ENCODE results near the gene XIAP.
"Not testable (repeated sequence)": the region's sequence is repeated elsewhere in the genome, so short reads cannot be mapped to it uniquely, and the experiment has no call there.

Gene XIAP

DNA sequence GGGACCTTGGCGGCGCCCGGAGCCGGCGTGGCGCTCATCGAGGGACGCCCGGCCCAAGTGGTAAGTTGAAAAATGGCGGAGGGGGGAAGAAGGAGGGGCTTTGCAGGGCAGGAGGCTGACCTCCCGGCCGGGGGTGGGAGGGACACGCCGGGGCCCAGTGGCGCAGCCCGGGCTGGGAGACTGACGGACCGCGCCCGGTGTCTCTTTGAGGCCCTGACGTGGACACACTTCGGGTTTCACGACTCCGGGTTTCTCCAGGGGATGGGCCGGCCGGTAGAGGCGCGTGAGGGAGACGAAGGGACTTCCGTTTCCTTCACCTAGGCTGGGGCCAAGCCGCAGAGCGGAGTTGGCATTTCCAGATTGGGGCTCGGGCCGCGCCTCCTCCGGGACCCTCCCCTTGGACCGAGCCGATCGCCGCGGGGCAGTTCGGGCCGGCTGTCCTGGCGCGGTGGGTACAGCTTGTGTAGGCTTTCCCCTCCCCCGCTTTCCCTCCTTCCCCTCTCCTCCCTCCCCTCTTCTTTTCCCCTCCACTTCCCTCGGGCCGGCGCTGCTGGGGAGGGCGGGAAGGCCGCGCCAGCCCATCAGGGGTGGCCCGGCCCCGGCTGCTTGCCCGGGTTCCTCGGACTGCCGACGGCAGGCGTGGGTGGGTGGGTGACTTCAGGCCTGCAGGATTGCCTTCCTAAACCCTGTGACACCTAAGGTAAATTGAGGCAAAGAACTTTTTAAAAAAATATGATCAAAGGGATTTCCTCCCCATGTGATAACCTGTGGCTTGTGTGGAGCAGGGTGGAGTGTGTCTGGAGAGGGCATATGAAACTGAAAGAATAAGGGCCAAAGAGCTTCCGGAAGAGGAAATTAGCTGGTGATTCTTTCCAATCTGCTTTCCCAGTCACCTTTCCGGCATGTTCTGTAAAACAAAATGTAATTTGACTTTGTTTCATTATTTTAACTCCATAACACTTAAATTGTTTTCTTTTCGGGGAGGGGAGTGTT lies at the start of gene XIAP:
TSS of gene XIAP (plus strand) at position 208 of the 993 bp plus-strand sequence. CDS start 25,610 bp downstream, outside the sequence.
- peak within 1 kb of the TSS; percentile 92 for H3K4me3 ChIP-seq (ENCODE audit: low read length)
- no peak for TF ChIP-seq ZNF274 (IDR thresholded peaks at IDR 0.05; ENCODE audit: low read depth, low read length)

GRCh38 chrX:123814343-123814742 lies 45.5 kb upstream of the XIAP start:
- no peak overlapping the region for H3K4me3 ChIP-seq (ENCODE audit: low read length)
- no peak for TF ChIP-seq ZNF274 (IDR thresholded peaks at IDR 0.05; ENCODE audit: low read depth, low read length)

- not testable (repeated sequence) for H3K4me3 ChIP-seq (ENCODE audit: low read length)
These were observed 44.9 kb upstream of the XIAP start for GRCh38 chrX:123814934-123815394.

DNA sequence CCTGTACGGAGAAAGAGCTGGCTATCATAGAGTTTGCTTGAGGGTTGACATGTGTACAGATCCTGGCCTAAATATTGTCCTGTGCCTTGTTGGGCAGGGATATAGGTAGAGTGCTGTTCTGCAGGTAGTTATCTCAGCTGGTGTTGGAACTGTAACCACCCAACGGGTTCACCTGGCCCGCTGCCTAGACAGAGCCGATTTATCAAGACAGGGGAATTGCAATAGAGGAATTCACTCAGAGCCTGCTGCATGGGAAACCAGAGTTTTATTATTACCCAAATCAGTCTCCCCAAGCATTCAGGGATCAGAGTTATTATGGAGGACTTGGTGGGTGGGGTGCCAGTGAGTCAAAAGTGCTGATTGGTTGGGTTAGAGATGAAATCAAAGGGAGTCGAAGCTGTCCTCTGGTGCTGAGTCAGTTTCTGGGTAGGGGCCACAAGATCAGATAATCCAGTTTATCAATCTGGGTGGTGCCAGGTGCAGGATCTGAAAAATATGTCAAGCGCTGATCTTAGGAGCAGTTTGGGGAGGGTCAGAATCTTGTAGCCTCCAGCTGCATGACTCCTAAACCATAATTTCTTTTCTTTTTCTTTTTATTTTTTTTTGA lies 42.5 kb upstream of the XIAP start:
- TF ChIP-seq ZNF274 (IDR thresholded peaks at IDR 0.05; ENCODE audit: low read depth, low read length) = no peak
- H3K4me3 ChIP-seq (ENCODE audit: low read length) = no peak overlapping the region

- TF ChIP-seq ZNF274 (IDR thresholded peaks at IDR 0.05; ENCODE audit: low read depth, low read length) = no peak
- no peak overlapping the region for H3K4me3 ChIP-seq (ENCODE audit: low read length)
These were observed 41.6 kb upstream of the XIAP start for GRCh38 chrX:123818243-123818642.

DNA sequence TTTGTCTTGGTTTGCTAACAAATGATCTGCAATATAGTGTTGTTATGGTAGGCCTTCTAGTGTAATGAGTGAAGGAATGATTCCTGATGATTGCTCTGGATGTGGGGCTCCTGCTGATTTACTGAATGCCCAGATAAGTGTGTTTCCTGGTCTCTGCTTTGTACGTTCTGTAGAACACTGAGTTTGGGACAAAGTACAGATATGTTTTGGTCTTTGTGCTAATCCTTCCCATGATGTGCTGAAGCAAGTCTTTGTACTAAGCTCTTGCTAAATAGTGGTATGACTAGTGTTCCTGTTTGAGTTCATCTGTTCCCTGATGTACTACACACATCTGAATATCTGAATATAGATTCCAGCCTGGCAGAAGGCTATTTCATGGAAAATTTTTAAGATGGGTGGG lies 36.9 kb upstream of the XIAP start:
- no peak for TF ChIP-seq ZNF274 (IDR thresholded peaks at IDR 0.05; ENCODE audit: low read depth, low read length)
- no peak overlapping the region for H3K4me3 ChIP-seq (ENCODE audit: low read length)

GRCh38 chrX:123830309-123830708 lies 29.5 kb upstream of the XIAP start:
- no peak overlapping the region for H3K4me3 ChIP-seq (ENCODE audit: low read length)
- no peak for TF ChIP-seq ZNF274 (IDR thresholded peaks at IDR 0.05; ENCODE audit: low read depth, low read length)

- H3K4me3 ChIP-seq (ENCODE audit: low read length) = no peak overlapping the region
- TF ChIP-seq ZNF274 (IDR thresholded peaks at IDR 0.05; ENCODE audit: low read depth, low read length) = no peak
These were observed 26.5 kb upstream of the XIAP start for GRCh38 chrX:123833387-123833786.

GRCh38 chrX:123834116-123834515 lies 25.7 kb upstream of the XIAP start:
- TF ChIP-seq ZNF274 (IDR thresholded peaks at IDR 0.05; ENCODE audit: low read depth, low read length) = no peak
- no peak overlapping the region for H3K4me3 ChIP-seq (ENCODE audit: low read length)

DNA sequence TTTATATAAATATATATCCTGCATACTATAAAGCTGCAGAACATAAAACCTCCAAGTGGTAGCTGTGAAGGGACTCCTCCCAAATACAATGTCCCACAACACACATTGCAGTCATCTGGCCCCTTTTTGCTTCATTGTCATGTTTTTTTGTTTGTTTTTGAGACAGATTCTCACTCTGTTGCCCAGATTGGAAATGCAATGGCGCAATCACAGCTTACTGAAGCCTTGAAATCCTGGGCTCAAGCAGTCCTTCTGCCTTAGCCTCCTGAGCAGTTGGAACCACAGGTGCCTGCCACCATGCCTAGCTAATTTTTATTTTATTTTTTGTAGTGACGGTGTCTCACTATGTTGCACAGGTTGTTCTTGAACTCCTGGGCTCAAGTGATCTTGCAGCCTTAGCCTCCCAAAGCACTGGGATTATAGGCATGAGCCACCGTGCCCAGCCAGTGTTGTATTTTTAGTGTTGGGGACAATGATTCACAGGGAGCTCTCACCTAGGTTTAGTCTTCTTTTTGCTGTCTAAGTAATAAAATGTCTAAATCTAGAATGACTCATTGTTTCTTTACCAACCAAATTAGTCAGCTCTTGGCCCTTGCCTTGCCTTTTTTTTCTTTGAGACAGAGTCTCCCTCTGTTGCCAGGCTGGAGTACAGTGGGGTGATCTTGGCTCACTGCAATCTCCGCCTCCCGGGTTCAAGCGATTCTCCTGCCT lies 24.0 kb upstream of the XIAP start:
- no peak for TF ChIP-seq ZNF274 (IDR thresholded peaks at IDR 0.05; ENCODE audit: low read depth, low read length)
- H3K4me3 ChIP-seq (ENCODE audit: low read length) = no peak overlapping the region

- not testable (repeated sequence) for H3K4me3 ChIP-seq (ENCODE audit: low read length)
These were observed 14.7 kb upstream of the XIAP start for GRCh38 chrX:123845129-123845528.

- no peak for TF ChIP-seq ZNF274 (IDR thresholded peaks at IDR 0.05; ENCODE audit: low read depth, low read length)
- H3K4me3 ChIP-seq (ENCODE audit: low read length) = no peak overlapping the region
These were observed 13.2 kb upstream of the XIAP start for GRCh38 chrX:123846577-123847038.

- no peak for TF ChIP-seq ZNF274 (IDR thresholded peaks at IDR 0.05; ENCODE audit: low read depth, low read length)
- H3K4me3 ChIP-seq (ENCODE audit: low read length) = no peak overlapping the region
These were observed 12.8 kb upstream of the XIAP start for GRCh38 chrX:123847056-123847455.

- TF ChIP-seq ZNF274 (IDR thresholded peaks at IDR 0.05; ENCODE audit: low read depth, low read length) = no peak
These were observed 10.8 kb upstream of the XIAP start for GRCh38 chrX:123849096-123849495.

DNA sequence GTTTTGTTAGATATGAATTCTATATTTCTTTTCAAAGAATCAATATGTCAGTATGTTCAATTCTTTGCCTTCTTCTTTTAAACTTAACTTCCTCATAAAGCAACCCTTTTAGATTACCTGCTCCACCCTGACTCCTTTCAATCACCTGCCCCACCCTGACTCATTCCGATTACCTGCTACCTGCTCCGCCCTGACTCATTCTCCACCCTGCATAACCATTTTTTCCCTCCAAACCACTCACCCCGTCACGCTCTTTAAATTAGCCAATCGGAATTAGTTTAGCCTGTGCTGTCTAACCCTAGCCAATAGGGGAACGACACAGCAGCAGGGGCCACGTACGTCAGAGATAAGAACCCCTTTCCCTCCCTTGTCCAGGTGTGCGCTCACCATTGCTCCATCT lies 9.9 kb upstream of the XIAP start:
- H3K4me3 ChIP-seq (ENCODE audit: low read length) = not testable (repeated sequence)

More at GRCh38 chrX:123849096-123849495, 10.8 kb upstream of the XIAP start:
- no peak overlapping the region for H3K4me3 ChIP-seq (ENCODE audit: low read length)

All from GM08714 (cell line).